ENCODE measurements around the gene DNASE1L1.

Gene DNASE1L1, protein sequence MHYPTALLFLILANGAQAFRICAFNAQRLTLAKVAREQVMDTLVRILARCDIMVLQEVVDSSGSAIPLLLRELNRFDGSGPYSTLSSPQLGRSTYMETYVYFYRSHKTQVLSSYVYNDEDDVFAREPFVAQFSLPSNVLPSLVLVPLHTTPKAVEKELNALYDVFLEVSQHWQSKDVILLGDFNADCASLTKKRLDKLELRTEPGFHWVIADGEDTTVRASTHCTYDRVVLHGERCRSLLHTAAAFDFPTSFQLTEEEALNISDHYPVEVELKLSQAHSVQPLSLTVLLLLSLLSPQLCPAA

DNA sequence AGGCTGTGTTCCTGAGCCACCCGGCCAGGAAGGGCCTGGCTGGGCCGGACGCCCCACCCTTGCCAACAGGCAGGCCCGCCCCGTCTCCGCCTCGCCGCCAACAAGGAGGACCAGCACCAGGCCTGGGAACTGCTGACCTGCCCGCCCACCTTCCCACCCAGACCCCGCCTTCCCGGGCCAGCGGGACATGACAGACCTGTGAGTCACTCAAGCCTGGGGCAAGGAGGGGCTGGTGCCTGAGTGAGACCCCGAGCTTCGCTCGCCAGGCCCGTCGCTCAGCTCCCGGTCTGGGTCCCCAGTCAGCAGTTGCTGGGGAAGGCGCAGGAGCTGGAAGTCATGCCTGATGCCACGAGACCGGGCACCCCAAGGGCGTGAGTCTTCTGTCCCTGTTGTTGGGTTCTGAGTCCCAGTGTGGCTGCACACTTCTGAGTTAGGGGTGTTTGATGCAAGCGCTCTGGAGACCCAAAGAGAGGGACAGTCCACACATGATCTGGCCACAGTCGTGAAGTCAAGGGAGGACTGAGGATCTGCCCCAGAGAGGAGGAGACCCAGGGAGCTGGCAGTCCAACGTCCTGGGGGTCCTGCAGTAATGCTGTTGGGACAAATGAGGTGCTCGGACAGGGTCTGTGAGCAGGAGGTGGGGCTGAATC is at the start of gene DNASE1L1:
Gene DNASE1L1, minus strand, starts transcription at position 33 of the 650 bp plus-strand sequence. CDS start 3,686 bp downstream, outside the sequence.
- DNase-seq: peak; percentile 78

- no peak for DNase-seq
Measured at GRCh38 chrX:154458116-154458953, 49.3 kb upstream of the DNASE1L1 start, which contains the start of gene PLXNA3. Gene PLXNA3 (plus strand): TSS chrX:154458281. CDS start chrX:154460184, 1,903 bp downstream.

- no peak for DNase-seq
Measured at GRCh38 chrX:154457491-154458115, 48.5 kb upstream of the DNASE1L1 start.

- no peak for DNase-seq
Measured at GRCh38 chrX:154452823-154453222, 43.8 kb upstream of the DNASE1L1 start.

DNA sequence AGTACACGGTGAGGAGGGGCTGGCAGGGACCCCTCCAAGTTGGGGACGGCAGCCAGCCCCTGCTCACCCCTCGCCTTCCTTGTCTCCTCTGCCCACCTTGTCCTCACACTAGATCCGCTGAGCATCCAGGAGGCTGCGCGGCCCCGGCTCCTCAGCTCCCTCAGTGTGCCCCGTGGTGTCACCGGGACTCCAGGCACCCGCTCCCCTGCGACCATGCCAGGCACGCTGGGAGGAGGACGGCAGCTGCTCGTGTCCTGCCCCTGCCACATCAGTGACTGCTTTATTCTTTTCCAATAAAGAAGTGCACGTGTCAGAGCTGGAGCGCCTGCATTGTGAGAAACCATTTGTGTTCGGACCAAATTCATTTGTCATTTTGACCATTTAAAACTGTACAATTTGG is 41.3 kb upstream of the DNASE1L1 start:
- DNase-seq: no peak

GRCh38 chrX:154449618-154450017 is 40.6 kb upstream of the DNASE1L1 start:
- no peak for DNase-seq

GRCh38 chrX:154448484-154448883 is 39.4 kb upstream of the DNASE1L1 start:
- DNase-seq: no peak

DNA sequence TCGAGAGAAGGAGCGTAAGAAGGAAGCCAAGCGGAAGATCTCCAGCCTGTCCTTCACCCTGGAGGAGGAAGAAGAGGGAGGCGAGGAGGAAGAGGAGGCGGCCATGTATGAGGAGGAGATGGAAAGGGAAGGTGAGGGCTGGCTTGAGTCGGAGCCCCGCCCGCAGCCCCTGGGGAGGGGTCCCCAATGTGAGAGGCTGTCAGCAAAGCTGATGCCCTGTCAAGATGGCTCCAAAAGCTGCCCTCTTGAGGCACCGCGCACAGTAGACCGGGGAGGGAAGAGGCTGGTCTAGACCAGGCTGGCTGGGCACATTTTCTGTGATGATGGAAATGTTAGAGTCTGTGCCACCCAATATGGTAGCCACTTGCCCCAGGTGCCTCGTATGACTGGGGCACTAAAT is 37.4 kb upstream of the DNASE1L1 start:
- DNase-seq: peak; percentile 8

DNA sequence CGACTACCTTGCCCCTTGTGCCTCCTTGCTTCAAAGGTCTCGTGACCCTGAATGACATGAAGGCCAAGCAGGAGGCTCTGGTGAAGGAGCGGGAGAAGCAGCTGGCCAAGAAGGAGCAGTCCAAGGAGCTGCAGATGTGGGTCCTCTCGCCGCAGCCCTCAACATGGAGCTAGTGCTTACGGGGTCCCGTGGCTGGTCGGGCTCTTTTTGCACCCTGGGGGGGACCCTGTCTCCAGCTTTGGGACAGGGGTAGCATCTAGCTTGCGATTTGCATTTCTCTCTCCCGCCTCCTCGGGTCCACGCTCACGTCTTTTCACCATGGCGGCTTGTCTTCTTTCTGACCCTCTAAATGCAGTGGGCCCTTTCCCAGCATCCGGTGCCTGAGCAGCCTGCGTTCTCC is 36.7 kb upstream of the DNASE1L1 start:
- DNase-seq: peak; percentile 20

- no peak for DNase-seq
Measured at GRCh38 chrX:154444755-154445246, 35.7 kb upstream of the DNASE1L1 start.

GRCh38 chrX:154443992-154444754 is 35.1 kb upstream of the DNASE1L1 start, which contains the start of gene FAM50A:
Gene FAM50A (plus strand): TSS chrX:154444141. CDS start chrX:154444236, 95 bp downstream.
- peak; percentile 82 for DNase-seq

GRCh38 chrX:154443479-154443910 is 34.4 kb upstream of the DNASE1L1 start:
- no peak for DNase-seq

DNA sequence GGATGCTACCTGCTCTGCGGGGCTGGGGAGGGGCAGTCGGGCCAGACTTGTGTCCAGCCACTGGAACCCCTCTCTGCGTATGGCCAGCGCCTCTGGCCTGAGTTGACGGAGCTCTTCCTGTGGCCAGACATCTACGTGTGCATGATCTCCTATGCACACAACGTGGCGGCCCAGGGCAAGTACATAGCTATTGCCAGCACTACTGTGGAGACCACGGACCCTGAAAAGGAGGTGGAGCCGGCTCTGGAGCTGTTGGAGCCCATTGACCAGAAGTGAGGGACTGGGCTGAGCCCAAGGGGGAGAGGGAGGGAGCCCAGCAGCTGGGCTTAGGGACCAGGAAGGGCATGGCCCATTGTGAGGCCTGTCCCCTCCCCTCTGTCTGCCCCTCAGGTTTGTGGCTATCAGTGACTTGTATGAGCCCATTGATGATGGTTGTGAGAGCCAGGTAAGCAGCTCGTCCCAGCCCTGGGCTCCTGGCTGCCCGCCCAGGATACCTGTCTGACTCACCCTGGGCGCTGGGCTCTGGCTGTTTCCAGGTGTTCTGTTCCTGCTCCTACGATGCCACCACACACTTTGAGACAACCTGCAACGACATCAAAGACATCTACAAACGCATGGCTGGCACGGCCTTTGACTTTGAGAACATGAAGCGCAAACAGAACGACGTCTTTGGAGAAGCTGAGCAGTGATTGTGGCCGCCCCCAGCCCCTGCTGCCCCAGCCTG is 33.1 kb upstream of the DNASE1L1 start:
- DNase-seq: no peak

DNA sequence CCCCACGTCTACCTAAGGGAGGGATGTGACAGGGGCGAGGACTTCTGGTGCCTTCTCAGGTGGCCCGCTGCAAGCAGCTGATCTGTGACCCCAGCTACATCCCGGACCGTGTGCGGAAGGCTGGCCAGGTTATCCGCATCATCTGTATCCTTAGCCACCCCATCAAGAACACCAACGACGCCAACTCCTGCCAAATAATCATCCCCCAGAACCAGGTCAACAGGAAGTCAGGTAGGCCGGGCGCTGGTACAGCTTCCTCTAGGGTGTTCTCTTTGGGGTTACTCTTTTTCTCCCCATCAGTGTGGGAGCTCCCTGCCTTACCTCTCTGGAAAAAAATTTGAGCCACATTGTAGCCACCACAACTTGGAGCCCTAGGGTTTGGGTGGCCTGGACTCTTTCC is 32.5 kb upstream of the DNASE1L1 start:
- no peak for DNase-seq

DNA sequence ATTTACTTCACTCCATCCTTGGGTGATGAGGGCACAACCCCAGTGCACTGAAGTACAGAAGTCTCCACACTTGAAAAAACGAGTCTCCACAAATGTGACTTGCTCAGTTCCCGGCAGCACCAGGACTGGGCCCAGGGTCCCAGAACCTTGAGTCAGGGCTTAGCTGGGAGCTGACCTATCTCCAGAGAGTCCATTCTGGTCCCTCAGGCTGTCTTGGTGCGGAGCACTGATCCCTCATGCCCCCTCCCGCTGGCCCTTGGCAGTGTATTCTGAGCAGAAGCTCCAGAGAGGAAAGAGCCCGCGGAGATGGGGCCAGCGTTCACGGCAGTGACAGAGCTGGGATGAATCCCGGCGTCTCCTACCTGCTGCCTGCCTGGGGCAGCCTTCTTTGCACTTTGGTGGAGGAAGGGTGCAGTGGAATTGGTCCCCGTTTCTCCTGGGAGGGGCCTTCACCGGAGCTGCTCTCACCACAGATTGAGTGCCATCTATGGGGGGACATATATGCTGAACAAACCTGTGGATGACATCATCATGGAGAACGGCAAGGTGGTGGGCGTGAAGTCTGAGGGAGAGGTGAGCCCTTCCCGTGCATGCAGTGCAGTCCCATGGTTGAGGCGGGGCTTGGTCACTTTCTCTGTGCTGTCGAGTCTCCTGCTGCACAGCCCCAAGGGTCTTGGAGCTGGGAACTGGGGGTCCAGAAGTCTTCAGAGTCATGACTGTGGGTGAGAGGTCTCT is 31.7 kb upstream of the DNASE1L1 start:
- no peak for DNase-seq

- no peak for DNase-seq
Measured at GRCh38 chrX:154439841-154440240, 30.8 kb upstream of the DNASE1L1 start.

- no peak for DNase-seq
Measured at GRCh38 chrX:154437971-154438893, 29.2 kb upstream of the DNASE1L1 start.

DNA sequence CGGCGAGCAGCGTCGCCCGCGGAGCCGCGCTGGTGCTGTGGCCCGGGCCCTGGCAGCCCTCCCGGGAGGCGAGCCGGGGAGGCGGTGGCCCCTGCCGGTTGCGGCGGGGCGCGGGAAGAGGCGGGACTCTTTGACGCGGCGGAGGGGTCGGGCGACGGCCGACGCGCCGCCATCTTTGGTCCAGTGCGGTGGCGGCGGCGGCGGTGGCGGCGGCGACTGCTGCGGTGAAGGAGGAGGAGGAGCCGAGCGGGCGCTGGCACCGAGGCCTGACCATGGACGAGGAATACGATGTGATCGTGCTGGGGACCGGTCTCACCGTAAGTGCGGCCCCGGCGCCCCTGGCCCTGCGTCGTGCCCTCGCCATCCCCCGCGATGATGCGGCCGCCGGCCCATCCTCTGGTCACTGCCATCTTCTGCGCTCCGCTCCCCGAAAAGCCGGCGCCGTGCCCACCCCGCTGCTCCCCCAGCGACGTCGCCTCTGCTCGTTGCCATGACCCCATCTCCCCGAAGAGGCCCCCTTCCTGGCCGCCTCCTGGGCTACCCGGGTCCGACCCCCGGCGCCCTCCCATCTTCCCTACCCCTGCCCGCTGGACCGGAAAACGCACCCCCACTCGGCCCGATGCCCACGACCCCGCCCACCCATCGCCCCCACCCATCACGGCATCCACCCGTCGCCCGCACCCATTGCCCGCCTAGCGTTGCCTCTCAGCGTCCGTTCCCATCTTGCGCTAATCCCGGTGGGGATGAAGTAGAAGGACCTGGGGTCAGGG is 28.1 kb upstream of the DNASE1L1 start, which contains the start of gene GDI1:
Gene GDI1, plus strand, starts transcription at position 172 of the 770 bp plus-strand sequence. Its CDS starts 101 bp downstream, at position 273.
- DNase-seq: no peak
